GM19328 (cell line): Measurements from ENCODE around the gene CDC5L.
"Not testable (repeated sequence)": the region's sequence is repeated elsewhere in the genome, so short reads cannot be mapped to it uniquely, and the experiment has no call there.

ENCODE experiments used
- ATAC-seq: cut with Tn5 transposase; IDR thresholded peaks from one replicate; pipeline ENCODE4 v1.9.1; 2021; ENCODE audit warnings: mild to moderate bottlenecking, moderate library complexity; ENCODE audit not compliant: unreplicated experiment

Gene CDC5L

GRCh38 chr6:44387346-44388134 lies at the start of gene CDC5L:
Gene CDC5L (plus strand): TSS chr6:44387706. CDS start chr6:44387824, 118 bp downstream.
- peak; percentile 84 for ATAC-seq

GRCh38 chr6:44338228-44339122 lies 49.0 kb upstream of the CDC5L start:
- ATAC-seq: no peak

GRCh38 chr6:44339301-44339700 lies 48.2 kb upstream of the CDC5L start:
- no peak for ATAC-seq

GRCh38 chr6:44339763-44340625 lies 47.5 kb upstream of the CDC5L start:
- no peak for ATAC-seq

GRCh38 chr6:44341095-44341890 lies 46.2 kb upstream of the CDC5L start:
- ATAC-seq: no peak

GRCh38 chr6:44342052-44342451 lies 45.5 kb upstream of the CDC5L start:
- no peak for ATAC-seq

- ATAC-seq: no peak
Measured at GRCh38 chr6:44342489-44342888, 45.0 kb upstream of the CDC5L start, which contains the start of gene SPATS1. Gene SPATS1 (plus strand): TSS chr6:44342650. CDS start chr6:44343096, 446 bp downstream.

- ATAC-seq: not testable (repeated sequence)
Measured at GRCh38 chr6:44346818-44347217, 40.7 kb upstream of the CDC5L start.

GRCh38 chr6:44349904-44350649 lies 37.4 kb upstream of the CDC5L start:
- ATAC-seq: no peak

- not testable (repeated sequence) for ATAC-seq
Measured at GRCh38 chr6:44350650-44350994, 36.9 kb upstream of the CDC5L start.

- no peak for ATAC-seq
Measured at GRCh38 chr6:44352259-44352658, 35.2 kb upstream of the CDC5L start.

- ATAC-seq: no peak
Measured at GRCh38 chr6:44353336-44353735, 34.2 kb upstream of the CDC5L start.

- ATAC-seq: no peak
Measured at GRCh38 chr6:44355640-44356039, 31.9 kb upstream of the CDC5L start.

GRCh38 chr6:44356487-44356886 lies 31.0 kb upstream of the CDC5L start:
- no peak for ATAC-seq

- ATAC-seq: no peak
Measured at GRCh38 chr6:44359973-44360372, 27.5 kb upstream of the CDC5L start.

- ATAC-seq: no peak
Measured at GRCh38 chr6:44361947-44362346, 25.6 kb upstream of the CDC5L start.

- no peak for ATAC-seq
Measured at GRCh38 chr6:44363377-44363926, 24.1 kb upstream of the CDC5L start.

GRCh38 chr6:44366781-44367180 lies 20.7 kb upstream of the CDC5L start:
- ATAC-seq: no peak

GRCh38 chr6:44367681-44368080 lies 19.8 kb upstream of the CDC5L start:
- no peak for ATAC-seq
